Prostate gland (tissue), 2 donors: Measurements from ENCODE around the gene SPDEF.

Experiments used
- POLR2A ChIP-seq: fragments of 450-650 bp; IDR thresholded peaks from one replicate; pipeline ENCODE4 v1.6.1; 2016; ENCODE audit warnings: antibody characterized with exemption, mild to moderate bottlenecking
- POLR2AphosphoS5 ChIP-seq: sonication (generic); formaldehyde crosslinking; IDR thresholded peaks from one replicate; pipeline ENCODE4 v1.6.1; 2017; ENCODE audit warnings: antibody characterized with exemption
- TF ChIP-seq, protein P1 (sequence below), 4 experiments: fragments of 200-600 bp in 2 of 4; fragments of 450-650 bp in 2 of 4; sonication (generic) in 2 of 4; IDR thresholded peaks; 1 replicate in 3 of 4; 2 replicates in 1 of 4; pipeline ENCODE4 v1.5.1; 2016 to 2019; ENCODE audit warnings: antibody characterized with exemption in 4 of 4, mild to moderate bottlenecking in 2 of 4, moderate library complexity in 2 of 4

DNA sequence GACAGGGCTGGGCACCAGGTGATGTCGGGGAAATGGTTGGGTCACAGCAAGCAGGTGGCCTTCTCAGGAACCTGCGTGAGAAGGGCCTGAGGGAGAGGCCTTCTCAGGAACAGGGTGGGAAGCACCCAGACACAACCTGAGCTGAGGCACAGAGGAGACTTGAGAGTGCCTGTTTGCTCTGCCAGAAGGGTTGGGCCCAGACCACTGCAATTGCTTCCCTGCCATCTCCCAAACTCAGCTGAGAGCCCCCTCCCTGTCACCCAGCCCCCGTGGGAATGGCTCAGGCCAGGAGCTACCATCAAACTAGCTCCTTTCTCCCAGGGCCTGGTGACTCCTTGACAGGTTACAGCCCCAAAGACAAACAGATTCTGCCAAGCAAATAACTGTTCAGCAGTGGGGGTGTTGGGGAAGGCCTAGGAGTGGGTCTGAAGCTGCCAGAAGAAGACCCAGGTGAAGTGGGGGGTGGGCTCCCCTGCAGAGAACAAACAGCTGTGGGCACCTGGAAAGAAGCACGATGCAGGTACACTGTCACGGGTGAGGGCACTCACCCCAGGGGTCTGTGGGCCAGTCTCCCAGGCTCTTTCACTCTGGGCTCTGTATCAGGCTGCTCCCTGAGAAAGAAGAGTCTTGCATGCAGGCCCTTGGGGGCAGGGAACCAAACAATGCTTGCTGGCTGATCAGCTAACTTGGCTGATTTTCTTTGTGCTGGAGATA, 30.4 kb upstream of the SPDEF start:
- TF ChIP-seq, protein P1, sequence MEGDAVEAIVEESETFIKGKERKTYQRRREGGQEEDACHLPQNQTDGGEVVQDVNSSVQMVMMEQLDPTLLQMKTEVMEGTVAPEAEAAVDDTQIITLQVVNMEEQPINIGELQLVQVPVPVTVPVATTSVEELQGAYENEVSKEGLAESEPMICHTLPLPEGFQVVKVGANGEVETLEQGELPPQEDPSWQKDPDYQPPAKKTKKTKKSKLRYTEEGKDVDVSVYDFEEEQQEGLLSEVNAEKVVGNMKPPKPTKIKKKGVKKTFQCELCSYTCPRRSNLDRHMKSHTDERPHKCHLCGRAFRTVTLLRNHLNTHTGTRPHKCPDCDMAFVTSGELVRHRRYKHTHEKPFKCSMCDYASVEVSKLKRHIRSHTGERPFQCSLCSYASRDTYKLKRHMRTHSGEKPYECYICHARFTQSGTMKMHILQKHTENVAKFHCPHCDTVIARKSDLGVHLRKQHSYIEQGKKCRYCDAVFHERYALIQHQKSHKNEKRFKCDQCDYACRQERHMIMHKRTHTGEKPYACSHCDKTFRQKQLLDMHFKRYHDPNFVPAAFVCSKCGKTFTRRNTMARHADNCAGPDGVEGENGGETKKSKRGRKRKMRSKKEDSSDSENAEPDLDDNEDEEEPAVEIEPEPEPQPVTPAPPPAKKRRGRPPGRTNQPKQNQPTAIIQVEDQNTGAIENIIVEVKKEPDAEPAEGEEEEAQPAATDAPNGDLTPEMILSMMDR (IDR thresholded peaks at IDR 0.05), result no peak
- TF ChIP-seq POLR2A (no peak), POLR2AphosphoS5 (no peak)
